GM19025 (cell line): Measurements from ENCODE around the gene B3GALNT2.
"Not testable (repeated sequence)": the region's sequence is repeated elsewhere in the genome, so short reads cannot be mapped to it uniquely, and the experiment has no call there.

ENCODE experiments used
- ATAC-seq: cut with Tn5 transposase; IDR thresholded peaks from one replicate; pipeline ENCODE4 v1.9.1; 2021; ENCODE audit warnings: mild to moderate bottlenecking, low read depth, moderate library complexity; ENCODE audit not compliant: unreplicated experiment

Gene B3GALNT2

GRCh38 chr1:235504494-235505222, 406 bp upstream of the B3GALNT2 start:
- peak; percentile 80 for ATAC-seq

GRCh38 chr1:235503403-235504121, 690 bp downstream of the B3GALNT2 start:
- peak; percentile 4 for ATAC-seq

GRCh38 chr1:235502601-235503402, 1.4 kb downstream of the B3GALNT2 start:
- ATAC-seq: no peak

- no peak for ATAC-seq
Measured at GRCh38 chr1:235500971-235501540, 3.2 kb downstream of the B3GALNT2 start.

GRCh38 chr1:235495551-235495950, 8.7 kb downstream of the B3GALNT2 start:
- no peak for ATAC-seq

GRCh38 chr1:235495030-235495429, 9.2 kb downstream of the B3GALNT2 start:
- no peak for ATAC-seq

- no peak for ATAC-seq
Measured at GRCh38 chr1:235494531-235494930, 9.7 kb downstream of the B3GALNT2 start.

- no peak for ATAC-seq
Measured at GRCh38 chr1:235491644-235492043, 12.6 kb downstream of the B3GALNT2 start.

GRCh38 chr1:235486321-235486720, 17.9 kb downstream of the B3GALNT2 start:
- no peak for ATAC-seq

- no peak for ATAC-seq
Measured at GRCh38 chr1:235485558-235485957, 18.7 kb downstream of the B3GALNT2 start.

- ATAC-seq: no peak
Measured at GRCh38 chr1:235483090-235483489, 21.2 kb downstream of the B3GALNT2 start.

GRCh38 chr1:235473806-235474205, 30.4 kb downstream of the B3GALNT2 start:
- ATAC-seq: no peak

GRCh38 chr1:235470741-235471439, 33.4 kb downstream of the B3GALNT2 start:
- ATAC-seq: no peak

GRCh38 chr1:235469897-235470296, 34.4 kb downstream of the B3GALNT2 start:
- not testable (repeated sequence) for ATAC-seq

- no peak for ATAC-seq
Measured at GRCh38 chr1:235468970-235469369, 35.3 kb downstream of the B3GALNT2 start.

- no peak for ATAC-seq
Measured at GRCh38 chr1:235468004-235468403, 36.2 kb downstream of the B3GALNT2 start.

- no peak for ATAC-seq
Measured at GRCh38 chr1:235465066-235465465, 39.2 kb downstream of the B3GALNT2 start.

- ATAC-seq: not testable (repeated sequence)
Measured at GRCh38 chr1:235462832-235463231, 41.4 kb downstream of the B3GALNT2 start.

- no peak for ATAC-seq
Measured at GRCh38 chr1:235461954-235462353, 42.3 kb downstream of the B3GALNT2 start.

GRCh38 chr1:235460770-235461169, 43.5 kb downstream of the B3GALNT2 start:
- ATAC-seq: no peak
